ENCODE measurements around the gene MTARC1. TPM values are rescaled to one million over a fixed set of nuclear protein-coding genes. Genes with fewer than 3 reads are reported as not detected.

Gene MTARC1
- total RNA-seq, 1 donor from 2014 or later = 37.1 TPM

DNA sequence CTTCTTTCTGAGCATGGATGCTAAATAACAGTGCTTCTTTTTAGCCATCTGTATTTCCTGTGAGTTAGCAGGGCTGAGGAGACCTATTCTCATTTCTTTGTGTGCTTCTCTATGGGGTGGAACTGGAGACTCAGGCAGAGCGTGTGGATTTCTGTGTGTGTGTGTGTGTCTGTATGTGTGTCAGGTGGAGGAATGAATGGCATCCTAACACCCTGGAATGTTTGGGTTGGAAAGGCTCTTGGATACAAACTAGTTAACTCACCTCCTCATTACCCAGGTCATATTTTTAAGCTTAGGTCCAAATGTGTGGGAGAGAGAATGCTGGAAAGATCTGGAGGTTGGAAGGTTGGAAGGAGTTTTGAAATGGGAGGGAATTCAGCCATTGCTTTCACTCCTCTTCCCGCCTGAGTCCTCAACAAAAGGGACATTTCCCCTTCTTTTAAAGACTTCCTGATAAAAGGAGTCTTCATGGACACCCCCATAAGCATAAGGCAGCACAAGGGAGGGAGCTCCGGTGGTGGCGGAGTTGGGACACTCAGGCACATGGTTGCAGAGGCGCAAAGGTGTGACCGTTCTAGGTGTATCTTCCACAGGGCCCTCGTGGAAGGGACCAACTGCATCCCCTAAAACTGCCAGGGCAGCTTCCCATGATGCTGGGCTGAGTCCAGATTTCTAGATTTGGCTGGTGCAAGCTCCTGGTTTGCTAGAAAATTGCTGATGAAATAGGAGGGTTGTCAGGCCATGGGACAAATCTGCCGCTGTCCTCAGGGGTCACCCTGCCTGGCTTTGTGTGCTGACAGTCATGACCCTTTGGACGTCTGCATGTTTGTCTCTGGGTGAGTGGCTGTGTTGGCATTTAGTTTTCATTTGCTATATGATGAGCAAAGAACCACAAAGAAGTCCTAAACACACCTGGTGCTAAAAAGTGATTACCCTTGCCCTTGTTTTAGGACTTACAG, 37.6 kb downstream of the MTARC1 start:
- Mint-ChIP-seq H3K9me3 (ENCODE audit: low read depth) (peaks cover 4% of the 10 kb centered on the region), H3K4me3 (ENCODE audit: low read depth) (no peak overlapping the region), H3K27ac (no peak overlapping the region), H3K36me3 (ENCODE audit: insufficient read depth) (peaks cover 7% of the 10 kb centered on the region), H3K27me3 (no peaks in the 10 kb centered on the region), H3K4me1 (ENCODE audit: low read depth) (peaks cover 7% of the 10 kb centered on the region)
- no peak for DNase-seq (ENCODE audit: low spot score, unreplicated experiment)
- TF ChIP-seq CTCF (IDR thresholded peaks at IDR 0.05; ENCODE audit: unreplicated experiment) = no peak

DNA sequence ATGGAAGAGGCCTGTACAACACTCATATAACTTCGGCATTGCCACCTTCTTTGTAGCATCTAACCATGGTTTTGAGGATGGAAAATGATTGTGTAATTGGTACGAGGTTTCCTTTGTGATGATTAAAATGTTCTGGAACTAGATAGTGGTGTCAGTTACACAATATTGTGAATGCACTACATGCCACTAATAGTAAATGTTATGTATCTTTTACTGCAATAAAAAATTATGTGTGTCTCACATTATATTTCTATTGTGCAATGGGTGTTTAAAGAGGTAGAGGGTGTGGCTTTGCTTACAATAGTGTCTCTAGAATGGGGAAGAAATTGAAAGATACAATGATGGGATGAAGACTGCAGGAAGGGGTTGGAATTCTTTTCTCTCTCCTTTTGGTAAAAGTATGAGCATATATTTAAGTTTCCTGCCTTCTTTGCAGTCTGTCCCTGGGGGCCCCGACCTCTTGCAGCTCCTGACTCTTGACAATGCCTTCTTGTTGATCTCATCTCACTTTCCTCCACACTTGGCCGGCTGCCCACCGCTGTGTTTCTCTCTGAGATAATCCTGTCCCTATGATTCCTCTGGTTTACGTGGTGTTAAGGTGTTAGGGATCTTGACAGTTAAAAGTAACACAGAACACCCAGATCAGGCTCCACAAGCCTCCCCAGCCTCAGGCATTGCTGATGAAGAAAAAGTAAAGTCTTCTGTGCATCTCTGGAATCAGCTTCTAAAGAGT, 39.3 kb downstream of the MTARC1 start:
- H3K27me3 Mint-ChIP-seq = no peaks in the 10 kb centered on the region
- no peak overlapping the region for H3K4me3 Mint-ChIP-seq (ENCODE audit: low read depth)
- no peak for DNase-seq (ENCODE audit: low spot score, unreplicated experiment)
- no peaks in the 10 kb centered on the region for H3K9me3 Mint-ChIP-seq (ENCODE audit: low read depth)
- H3K4me1 Mint-ChIP-seq (ENCODE audit: low read depth) = peaks cover 7% of the 10 kb centered on the region
- H3K27ac Mint-ChIP-seq = no peak overlapping the region
- no peak for TF ChIP-seq CTCF (IDR thresholded peaks at IDR 0.05; ENCODE audit: unreplicated experiment)
- H3K36me3 Mint-ChIP-seq (ENCODE audit: insufficient read depth) = peaks cover 3% of the 10 kb centered on the region

DNA sequence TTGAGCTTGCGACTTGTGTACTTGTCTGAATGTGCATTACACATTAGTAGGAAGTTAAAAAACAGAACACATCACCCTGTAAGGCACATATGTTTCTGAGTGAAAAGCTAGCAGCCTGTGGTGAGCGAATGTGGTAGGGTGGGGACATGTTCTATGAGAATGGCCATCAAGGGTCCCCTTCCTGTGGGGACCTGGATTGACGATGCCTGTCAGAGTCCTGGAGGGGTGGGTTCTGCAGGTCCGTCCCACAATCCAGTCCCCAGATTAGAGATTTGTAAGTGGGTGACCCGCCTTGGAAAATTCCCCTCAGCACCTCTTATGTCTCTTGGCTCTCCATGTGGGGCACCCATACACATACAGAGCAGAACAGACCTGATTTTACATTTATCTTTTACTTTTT, 40.0 kb downstream of the MTARC1 start:
- peaks cover 1% of the 10 kb centered on the region for H3K36me3 Mint-ChIP-seq (ENCODE audit: insufficient read depth)

GRCh38 chr1:220827445-220828178, 40.9 kb downstream of the MTARC1 start:
- H3K4me3 Mint-ChIP-seq (ENCODE audit: low read depth) = no peak overlapping the region
- no peaks in the 10 kb centered on the region for H3K9me3 Mint-ChIP-seq (ENCODE audit: low read depth)
- peak overlapping the region; percentile 7 for H3K27ac Mint-ChIP-seq

More for the DNA sequence above, 40.0 kb downstream of the MTARC1 start:
- no peak for DNase-seq (ENCODE audit: low spot score, unreplicated experiment)
- Mint-ChIP-seq H3K4me3 (ENCODE audit: low read depth) (no peak overlapping the region), H3K27ac (no peak overlapping the region), H3K4me1 (ENCODE audit: low read depth) (peaks cover 7% of the 10 kb centered on the region), H3K27me3 (no peaks in the 10 kb centered on the region), H3K9me3 (ENCODE audit: low read depth) (no peaks in the 10 kb centered on the region)
- TF ChIP-seq CTCF (IDR thresholded peaks at IDR 0.05; ENCODE audit: unreplicated experiment) = no peak

More at GRCh38 chr1:220827445-220828178, 40.9 kb downstream of the MTARC1 start:
- peaks cover 1% of the 10 kb centered on the region for H3K36me3 Mint-ChIP-seq (ENCODE audit: insufficient read depth)
- H3K4me1 Mint-ChIP-seq (ENCODE audit: low read depth) = peaks cover 7% of the 10 kb centered on the region
- TF ChIP-seq CTCF (IDR thresholded peaks at IDR 0.05; ENCODE audit: unreplicated experiment) = no peak
- no peak for DNase-seq (ENCODE audit: low spot score, unreplicated experiment)
- no peaks in the 10 kb centered on the region for H3K27me3 Mint-ChIP-seq

All from progenitor cell of endocrine pancreas (in vitro differentiated cells).